GM21423 (cell line): ENCODE results near the gene NKAIN4.

Experiments
- ATAC-seq: cut with Tn5 transposase; IDR thresholded peaks from one replicate; pipeline ENCODE4 v1.9.1; 2021; ENCODE audit warnings: mild to moderate bottlenecking, moderate library complexity; ENCODE audit not compliant: unreplicated experiment

Gene NKAIN4

GRCh38 chr20:63220696-63221399 is 33.4 kb downstream of the NKAIN4 start:
- ATAC-seq, result no peak

DNA sequence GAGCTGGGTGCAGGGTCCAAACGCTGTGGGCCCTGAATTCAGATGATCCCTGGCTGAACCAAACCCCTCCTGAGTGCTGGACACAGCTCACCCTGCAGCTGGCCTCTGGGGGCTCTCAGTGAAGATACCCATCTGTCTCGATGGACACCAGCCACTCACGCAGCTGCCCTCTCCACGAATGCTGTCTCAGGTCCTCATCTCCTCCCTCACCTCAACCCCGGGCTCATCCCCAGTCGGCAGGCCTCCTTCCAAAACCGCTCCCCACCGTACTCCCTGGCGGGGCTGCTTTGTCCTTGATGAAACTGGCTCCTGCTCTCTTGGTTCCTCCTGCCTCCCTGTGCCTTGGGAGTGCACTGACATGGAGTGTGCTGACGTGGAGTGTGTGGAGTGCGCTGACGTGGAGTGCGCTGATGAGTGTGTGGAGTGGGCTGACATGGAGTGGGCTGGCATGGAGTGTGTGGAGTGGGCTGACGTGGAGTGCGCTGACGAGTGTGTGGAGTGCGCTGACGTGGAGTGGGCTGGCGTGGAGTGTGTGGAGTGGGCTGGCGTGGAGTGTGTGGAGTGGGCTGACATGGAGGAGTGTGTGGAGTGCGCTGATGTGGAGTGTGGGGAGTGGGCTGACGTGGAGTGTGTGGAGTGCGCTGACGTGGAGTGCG is 34.3 kb downstream of the NKAIN4 start:
- ATAC-seq, result no peak

DNA sequence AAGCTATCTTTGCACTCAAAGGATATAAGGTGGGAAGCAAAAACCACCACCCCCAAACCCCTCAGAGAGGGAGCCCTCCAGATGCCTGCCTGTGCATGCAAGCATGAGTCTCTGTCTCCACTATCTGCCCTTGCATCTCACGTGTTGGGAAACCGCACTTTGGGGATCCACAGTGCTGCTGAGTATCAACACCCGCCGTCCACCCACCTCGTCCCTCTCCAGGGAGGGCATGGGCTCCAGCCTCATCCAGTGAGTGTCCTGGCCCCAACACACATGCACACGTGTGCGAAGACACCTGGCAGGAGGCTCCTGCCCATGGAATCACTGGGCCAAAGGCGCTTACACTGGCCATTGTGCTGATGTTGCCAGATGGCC is 34.8 kb downstream of the NKAIN4 start:
- no peak for ATAC-seq

DNA sequence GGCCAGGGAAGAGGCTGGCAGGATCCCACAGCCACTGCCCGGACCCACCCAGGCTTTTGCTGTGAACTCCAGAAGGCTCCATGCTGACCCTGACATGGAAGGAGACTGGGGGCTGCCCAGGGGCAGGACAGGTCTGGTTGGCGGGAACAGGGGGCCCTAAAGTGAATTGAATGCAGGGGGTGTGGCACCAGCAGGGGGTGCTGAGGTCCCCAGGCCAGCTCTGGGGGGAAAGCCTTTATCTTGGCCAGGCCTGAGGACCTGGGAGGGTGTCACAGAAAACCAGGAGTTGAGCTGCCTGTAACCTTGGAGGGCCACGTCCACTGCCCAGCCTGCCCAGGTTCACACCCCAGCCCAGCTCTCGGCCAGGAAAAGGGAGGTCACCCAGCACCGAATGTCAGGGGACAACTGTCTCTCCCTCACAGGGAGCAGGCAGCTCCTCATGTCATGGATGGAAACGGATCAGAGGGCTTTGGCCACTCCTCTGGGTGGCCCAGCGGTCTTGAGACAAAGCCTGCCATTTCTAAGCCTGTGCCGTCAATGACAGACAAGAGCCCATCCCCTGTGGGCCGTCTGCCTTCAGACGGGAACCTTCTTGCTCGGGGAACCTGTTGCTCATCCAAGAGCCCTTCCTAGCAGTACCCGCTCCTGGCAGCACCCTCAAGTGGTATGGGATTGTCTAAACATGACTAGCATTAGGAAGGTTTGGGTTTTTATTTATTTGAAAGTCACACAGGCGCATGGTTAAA is 35.4 kb downstream of the NKAIN4 start:
- ATAC-seq, result no peak

DNA sequence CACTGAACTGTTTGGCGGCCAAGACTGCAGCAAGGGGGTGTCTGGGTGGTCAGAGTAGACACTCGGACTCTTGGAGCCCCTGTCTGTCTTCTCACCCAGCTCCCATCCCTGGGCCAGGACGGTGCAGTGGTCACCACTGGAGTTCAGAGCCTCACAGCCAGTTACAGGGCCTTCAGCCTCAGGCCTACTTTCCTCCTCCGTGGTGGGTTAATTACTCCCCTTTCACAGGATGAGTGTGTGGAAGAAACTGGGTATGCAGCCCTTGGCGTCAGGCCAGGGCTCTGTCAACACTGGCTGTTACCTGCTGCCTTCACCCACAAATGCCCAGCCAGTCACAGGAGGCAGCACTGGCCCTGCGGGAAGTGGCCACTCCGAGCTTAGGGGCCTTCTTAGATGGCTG is 36.6 kb downstream of the NKAIN4 start:
- no peak for ATAC-seq

DNA sequence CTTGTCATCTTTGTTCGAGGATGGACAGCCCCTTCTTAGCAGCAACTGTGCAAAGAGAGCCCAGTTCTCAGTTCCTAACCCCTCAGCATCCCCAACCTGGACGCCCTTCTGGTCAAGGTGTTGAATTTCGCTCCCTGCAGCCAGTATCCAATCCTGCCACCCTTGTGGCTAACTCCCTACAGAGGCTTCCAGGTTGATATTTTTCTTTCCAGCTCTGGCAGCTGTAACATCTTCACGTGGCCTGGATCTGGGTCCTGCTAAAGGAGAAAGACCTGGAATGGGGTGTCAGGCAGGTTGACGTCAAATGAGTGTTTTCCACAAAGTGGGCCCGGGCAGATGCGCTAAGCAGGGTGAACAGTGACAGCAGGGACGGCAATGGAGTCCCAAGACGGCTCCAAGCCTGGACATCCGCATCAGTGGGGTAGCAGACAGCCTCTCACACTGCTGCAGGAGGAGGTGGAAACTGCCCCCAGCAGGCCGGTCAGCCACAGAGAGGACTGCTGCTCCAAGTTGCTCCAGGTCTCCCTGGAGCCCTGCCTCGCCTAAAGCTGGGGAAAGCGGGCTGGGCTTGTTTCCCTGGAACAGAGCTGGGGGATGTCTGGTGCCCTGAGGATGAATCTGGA is 37.3 kb downstream of the NKAIN4 start:
- no peak for ATAC-seq

DNA sequence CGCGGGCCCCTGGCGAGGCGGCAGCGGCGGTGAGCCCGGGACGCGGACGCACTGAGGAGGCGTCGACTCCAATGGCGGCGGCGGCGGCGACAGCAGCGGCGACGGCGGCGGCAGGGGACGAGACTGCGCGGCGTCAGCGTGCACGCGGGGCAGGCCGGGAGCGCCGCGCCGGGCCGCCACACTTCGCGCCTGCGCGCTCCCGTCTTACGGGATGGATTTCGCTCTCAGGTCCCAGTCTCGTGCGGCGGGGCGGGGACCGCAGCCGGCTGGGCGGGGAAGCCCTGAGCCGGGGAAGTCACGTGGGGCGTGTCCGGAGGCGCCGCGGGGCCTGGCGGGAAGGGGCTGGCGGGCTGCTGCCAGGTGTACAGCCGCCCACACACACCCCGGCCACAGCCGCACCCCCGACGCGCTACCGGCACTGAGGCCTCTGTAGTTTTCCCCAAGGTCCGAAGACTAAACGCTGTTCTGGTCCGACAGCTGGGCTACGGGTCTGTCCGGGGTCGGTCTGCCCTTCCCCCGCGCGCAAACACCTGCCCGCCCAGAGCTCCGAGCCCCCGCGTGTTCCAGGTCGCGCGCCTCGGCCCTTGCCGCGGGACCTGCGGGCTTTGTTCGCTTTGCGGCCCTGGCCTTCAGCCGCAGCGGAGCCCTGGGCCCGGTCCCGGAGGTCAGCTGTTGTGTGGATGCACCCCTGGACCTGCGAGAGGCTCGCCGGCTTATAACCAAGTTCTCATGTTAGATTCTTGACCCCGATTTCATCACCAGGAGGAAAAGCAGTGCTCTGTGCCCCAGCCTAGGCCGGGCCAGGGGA is 38.0 kb downstream of the NKAIN4 start, which contains the start of gene YTHDF1:
YTHDF1 (minus strand) TSS at position 91 of the 808 bp plus-strand sequence. CDS start 239 bp downstream, outside the sequence.
- ATAC-seq, result peak; percentile 86

- ATAC-seq, result peak; percentile 22
These were observed 38.9 kb downstream of the NKAIN4 start for GRCh38 chr20:63215101-63216040.

GRCh38 chr20:63214514-63214913 is 39.7 kb downstream of the NKAIN4 start:
- no peak for ATAC-seq

GRCh38 chr20:63212792-63213191 is 41.5 kb downstream of the NKAIN4 start:
- no peak for ATAC-seq

DNA sequence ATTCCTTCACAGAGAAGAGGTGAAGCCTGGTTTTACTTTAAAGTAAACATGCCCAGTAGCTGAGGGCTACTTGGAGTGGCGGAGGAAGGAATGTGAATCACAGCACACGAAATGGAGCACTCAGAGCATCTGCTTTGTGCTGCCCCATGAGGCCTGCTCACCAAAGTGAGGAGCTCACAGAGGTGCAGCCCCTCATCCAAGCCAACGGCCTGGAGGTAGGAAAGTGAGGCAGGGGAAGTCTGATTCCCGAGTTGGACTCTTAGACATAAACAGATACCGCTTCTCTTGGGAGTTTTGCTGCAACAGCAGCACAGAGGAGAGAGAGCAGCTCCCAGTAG is 41.9 kb downstream of the NKAIN4 start:
- no peak for ATAC-seq

- ATAC-seq, result no peak
These were observed 44.2 kb downstream of the NKAIN4 start for GRCh38 chr20:63210011-63210605.

DNA sequence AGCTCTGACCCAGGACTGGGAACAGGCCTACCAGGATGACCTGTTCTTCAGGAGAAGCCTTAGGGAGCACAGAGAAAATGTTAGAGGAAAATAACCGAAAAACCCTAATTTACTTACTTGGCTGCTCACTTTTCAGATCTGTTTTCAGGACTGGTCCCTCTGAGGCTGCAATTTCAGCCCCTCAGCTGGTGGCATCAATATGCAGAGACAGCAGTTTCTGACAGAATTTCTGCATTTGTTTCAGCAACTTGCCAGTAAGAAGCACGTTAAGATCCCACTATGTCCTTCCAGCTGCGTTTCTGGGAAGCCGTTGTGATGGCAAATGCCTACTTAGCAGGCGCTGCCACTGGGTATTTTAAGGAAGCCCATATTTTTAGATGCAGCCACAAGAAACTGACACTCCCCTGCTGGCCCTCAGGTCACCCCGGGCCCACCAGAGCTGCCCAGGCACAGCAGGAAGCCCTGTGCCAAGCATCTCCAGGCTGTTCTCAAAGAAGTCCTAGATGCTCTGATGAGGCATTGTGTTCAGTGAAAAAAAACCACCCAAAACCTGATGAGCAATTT is 45.8 kb downstream of the NKAIN4 start:
- no peak for ATAC-seq

DNA sequence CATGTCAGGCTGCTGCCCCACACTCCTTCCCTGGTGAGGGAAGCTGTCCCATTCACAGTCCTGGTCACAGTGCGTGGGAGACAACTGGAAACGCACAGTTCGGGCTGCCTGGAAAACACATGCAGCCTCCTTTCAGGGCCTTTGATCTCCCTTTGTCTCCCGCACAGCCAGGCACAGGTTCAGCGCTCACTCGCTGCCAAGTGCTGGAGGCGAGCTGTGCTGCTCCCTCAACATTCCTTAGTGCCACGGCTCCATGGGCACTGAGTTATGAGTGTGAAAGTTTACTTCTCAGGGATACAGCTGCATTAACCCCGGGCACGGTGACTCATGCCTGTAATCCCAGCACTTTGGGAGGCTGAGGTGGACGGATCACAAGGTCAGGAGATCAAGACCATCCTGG is 47.4 kb downstream of the NKAIN4 start:
- no peak for ATAC-seq

GRCh38 chr20:63205896-63206295 is 48.4 kb downstream of the NKAIN4 start:
- ATAC-seq, result no peak

DNA sequence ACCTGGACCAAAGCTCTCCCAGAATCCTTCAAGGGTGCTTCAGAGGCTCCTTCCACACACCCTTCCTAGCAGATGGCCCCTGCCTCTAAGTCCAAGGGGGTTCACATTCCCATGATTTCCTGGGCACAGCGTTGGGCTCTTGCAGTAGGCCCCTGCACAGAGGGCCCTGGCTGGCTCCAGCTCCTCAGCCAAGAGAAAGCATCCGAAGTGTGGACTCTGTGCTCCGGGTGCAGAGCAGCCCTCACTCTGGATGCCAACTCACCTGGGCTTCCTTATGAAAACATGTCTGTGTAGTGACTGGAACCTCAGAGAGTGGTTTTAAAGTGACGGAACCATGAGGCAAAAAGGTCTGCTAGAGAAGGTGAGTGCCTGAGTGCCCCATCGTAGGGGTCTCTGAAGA is 49.9 kb downstream of the NKAIN4 start:
- ATAC-seq, result no peak

DNA sequence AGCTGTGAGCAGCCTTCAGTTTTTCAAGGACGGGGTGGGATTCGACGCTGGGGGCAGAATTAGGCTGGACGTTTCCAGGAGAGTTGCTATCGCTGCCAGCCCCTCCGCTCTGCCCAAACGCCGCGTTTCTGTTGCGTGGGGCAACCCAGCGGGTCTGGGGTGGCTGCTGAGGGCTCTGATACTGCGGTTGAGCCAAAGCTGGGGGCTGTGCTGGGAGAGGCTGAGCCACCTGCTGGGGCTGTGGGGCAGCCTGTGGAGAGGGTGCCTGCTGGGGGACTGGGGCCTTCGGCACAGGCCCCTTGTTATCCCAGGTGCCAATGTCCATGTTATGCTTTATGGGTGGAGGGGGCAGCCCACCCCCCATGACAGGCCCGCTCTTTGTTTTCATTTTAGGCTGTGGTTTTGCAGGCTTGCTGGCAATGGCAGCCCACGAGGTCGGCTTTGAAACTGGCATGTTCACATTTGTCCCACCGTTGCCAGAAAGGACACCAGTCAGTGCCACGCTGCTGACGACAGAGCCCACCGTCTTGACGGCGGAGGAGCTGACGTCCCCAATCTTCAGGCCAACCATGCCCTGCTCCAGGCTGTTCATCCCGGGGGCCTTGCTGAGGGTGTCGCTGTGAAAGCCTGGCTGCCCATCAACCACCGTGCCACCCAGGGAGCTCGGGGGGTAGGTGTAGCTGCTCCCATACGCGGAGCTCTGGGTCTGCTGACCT is 51.3 kb downstream of the NKAIN4 start:
- ATAC-seq, result no peak

DNA sequence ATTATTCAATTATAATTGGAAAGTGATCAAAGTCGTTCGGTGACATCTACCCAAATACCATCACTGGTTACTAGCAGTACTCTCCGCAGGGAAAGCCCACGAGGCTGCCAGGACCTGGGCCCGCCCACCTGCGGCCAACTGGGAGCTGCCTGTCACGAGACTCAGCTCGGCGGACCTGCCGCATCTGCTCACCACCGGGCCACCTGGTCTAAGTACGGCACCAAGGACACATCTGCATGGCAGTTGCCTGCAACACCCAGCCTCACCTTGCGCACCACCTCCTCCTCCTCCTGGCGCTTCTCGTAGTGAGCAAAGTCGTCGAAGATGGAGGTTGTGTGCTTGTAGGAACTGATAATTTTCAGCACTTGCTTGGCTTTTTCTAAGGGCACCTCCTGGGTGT is 52.2 kb downstream of the NKAIN4 start:
- ATAC-seq, result no peak
